Left lung (tissue), 10 donors: ENCODE results near the gene POU2F3. TPM values are rescaled to one million over a fixed set of nuclear protein-coding genes. Genes with fewer than 3 reads are reported as not detected.

Experiments used
- ATAC-seq: fragments of 200-7000 bp; cut with Tn5 transposase; one replicate; pipeline ENCODE4 v1.9.1; 2020; ENCODE audit warnings: moderate library complexity
- DNase-seq, 4 donors: peaks; one replicate each; pipeline ENCODE4 v3.0.0-alpha.2; 2013 to 2020
- H3K27ac ChIP-seq, 2 donors: fragments of 200-600 bp; sonication (generic) in 1 of 2; one replicate each; pipeline versions ENCODE4 v1.5.0 to v1.8.0; 2020 to 2021
- H3K27me3 ChIP-seq, 2 donors: fragments of 200-600 bp; sonication (generic) in 1 of 2; one replicate each; pipeline versions ENCODE4 v1.5.0 to v1.8.0; 2020 to 2021
- H3K36me3 ChIP-seq, 2 donors: fragments of 200-600 bp; sonication (generic) in 1 of 2; one replicate each; pipeline versions ENCODE4 v1.5.0 to v1.8.0; 2020 to 2021
- H3K4me1 ChIP-seq, 2 donors: fragments of 200-600 bp; one replicate each; pipeline ENCODE4 v1.8.0; 2021
- H3K4me3 ChIP-seq, 2 donors: fragments of 200-600 bp; sonication (generic) in 1 of 2; one replicate each; pipeline versions ENCODE4 v1.5.0 to v1.8.0; 2020 to 2021; ENCODE audit warnings: mild to moderate bottlenecking in 1 of 2
- H3K9me3 ChIP-seq, 2 donors: fragments of 200-600 bp; sonication (generic) in 1 of 2; one replicate each; pipeline versions ENCODE4 v1.5.0 to v1.8.0; 2020 to 2021
- intact Hi-C, 2 donors: fragments of 100-400 bp; cut with DNase I; formaldehyde crosslinking; loops; one replicate each; pipeline versions ENCODE4 v1.11.2 to v1.14.2; 2022
- polyA plus RNA-seq, 6 donors: library from polyadenylated mRNA; unstranded; fragments of 120-200 nt; gene quantifications; one replicate each; pipeline ENCODE4 v1.2.1, GENCODE V29; 2013; ENCODE audit not compliant: insufficient read length in 6 of 6
- total RNA-seq, 2 donors: library from RNA; stranded (reverse); fragmentation: NEBNext Ultra II Directional; extraction: Animal tissue kit (Norgen Biotek cat#: 25700); gene quantifications; one replicate each; pipeline ENCODE4 v1.2.1, GENCODE V29; 2021
- TF ChIP-seq, protein P1 (sequence below), 2 donors: fragments of 200-600 bp; sonication (generic) in 1 of 2; IDR thresholded peaks; one replicate each; pipeline versions ENCODE4 v1.5.0 to v1.8.0; 2021; ENCODE audit warnings: antibody characterized with exemption in 2 of 2
- donor health status: DM: no; HTN: yes; CAD: no.
- donor health status: DM: no; HTN: no; CAD: no.

The POU2F3 gene
- total and polyA plus RNA-seq, 8 donors, result 0.63 to 3.3 (median 1.1) TPM

DNA sequence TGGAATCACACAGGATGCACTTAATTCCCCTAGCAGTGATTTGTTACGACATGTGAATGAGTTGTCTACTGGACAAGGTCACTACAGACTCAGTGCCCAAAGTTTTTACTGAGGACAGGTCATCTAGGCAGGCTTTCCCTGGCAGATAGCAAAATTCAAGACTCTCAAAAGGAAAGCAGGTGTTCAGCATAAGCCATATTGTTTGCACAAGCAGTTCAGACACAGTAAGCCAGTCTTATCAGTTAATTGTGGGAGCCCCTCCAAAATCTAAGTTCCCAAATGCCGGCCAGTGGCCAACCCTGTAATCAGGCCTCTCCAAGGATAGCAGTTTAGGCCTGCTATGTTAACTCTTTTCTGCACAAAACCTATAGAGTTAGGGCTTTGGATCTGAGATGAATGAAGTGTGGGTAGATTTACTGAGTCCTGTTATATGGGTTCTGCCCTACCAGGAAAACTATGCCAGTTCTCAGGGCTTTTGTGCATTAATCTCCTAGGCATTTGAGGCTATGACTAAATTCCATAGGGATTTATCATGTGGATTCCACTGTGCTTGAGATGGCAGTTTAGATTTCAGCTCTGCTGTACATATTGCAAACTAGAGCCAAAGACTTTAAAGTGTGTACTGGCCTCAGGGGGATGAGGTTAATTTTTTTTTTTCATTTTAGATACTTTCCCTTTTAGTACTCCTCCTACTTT lies 91.5 kb downstream of the POU2F3 start:
- TF ChIP-seq, protein P1, sequence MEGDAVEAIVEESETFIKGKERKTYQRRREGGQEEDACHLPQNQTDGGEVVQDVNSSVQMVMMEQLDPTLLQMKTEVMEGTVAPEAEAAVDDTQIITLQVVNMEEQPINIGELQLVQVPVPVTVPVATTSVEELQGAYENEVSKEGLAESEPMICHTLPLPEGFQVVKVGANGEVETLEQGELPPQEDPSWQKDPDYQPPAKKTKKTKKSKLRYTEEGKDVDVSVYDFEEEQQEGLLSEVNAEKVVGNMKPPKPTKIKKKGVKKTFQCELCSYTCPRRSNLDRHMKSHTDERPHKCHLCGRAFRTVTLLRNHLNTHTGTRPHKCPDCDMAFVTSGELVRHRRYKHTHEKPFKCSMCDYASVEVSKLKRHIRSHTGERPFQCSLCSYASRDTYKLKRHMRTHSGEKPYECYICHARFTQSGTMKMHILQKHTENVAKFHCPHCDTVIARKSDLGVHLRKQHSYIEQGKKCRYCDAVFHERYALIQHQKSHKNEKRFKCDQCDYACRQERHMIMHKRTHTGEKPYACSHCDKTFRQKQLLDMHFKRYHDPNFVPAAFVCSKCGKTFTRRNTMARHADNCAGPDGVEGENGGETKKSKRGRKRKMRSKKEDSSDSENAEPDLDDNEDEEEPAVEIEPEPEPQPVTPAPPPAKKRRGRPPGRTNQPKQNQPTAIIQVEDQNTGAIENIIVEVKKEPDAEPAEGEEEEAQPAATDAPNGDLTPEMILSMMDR (IDR thresholded peaks at IDR 0.05), result no peak
- H3K4me3 ChIP-seq, result no peak overlapping the region
- peak in 2 of 4 donors; percentile 50 to 65 for DNase-seq
- H3K27ac ChIP-seq, result peak overlapping the region; percentile 10 to 24
- intact Hi-C loops, result loop anchor here in 1 of 2 donors (10.0 kb wide), 3 partner anchors 83 to 353 kb away; no protein-coding TSS in a partner anchor
- peaks cover 5 to 15% of the 10 kb centered on the region in 2 donors for H3K4me1 ChIP-seq
- peaks cover 0 to 78% of the 10 kb centered on the region in 2 donors for H3K27me3 ChIP-seq
- ATAC-seq, result no peak
- H3K9me3 ChIP-seq, result no peaks in the 10 kb centered on the region
- no peaks in the 10 kb centered on the region for H3K36me3 ChIP-seq

DNA sequence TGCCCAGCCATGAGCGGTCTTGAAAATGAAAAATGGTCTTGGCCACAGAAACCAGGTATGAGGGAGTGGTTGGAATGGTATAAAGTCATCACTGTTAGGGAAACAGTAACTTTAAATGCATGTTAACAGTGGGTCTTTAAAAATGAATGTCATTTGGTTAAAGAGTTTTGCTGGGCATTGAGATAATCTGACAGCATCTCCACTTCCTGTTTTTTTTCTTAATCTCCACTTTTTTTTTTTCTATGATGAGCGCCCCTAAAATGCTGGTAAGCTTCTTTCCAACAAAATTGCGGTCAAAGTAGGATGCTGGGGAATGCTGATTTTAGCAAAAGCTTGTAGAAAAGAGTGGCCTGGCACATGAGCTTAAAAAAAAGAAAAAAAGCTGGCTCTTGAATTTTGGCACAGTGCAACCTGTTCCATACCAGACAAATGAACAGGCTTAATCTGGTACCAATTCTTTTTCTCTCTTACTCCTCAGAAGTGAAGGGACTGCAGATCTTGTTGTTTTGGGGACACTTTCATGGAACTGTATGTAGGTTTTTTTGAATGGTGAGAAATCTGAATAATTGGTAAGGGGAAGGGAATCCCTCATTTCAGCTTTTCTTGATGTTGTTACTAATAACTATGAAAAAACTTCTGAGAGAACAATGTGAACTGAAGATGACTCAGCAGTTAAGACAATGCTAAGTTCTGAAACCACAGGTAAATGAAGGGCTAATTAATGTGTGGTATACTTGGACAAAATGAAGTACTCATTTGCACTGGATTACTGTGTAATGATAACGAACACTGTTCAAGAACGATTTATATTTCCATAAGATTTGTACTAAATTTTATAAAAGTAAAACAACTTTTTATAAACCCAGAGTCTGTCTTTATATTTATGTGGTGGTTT lies 93.1 kb downstream of the POU2F3 start:
- intact Hi-C loops, result loop anchor here in 1 of 2 donors (10.0 kb wide), 3 partner anchors 82 to 352 kb away; no protein-coding TSS in a partner anchor
- no peak for ATAC-seq
- H3K36me3 ChIP-seq, result no peaks in the 10 kb centered on the region
- no peaks in the 10 kb centered on the region for H3K9me3 ChIP-seq
- TF ChIP-seq, protein P1 (IDR thresholded peaks at IDR 0.05), result no peak
- H3K4me3 ChIP-seq, result no peak overlapping the region
- DNase-seq, result no peak
- no peak overlapping the region for H3K27ac ChIP-seq
- peaks cover 5 to 16% of the 10 kb centered on the region in 2 donors for H3K4me1 ChIP-seq
- peaks cover 0 to 78% of the 10 kb centered on the region in 2 donors for H3K27me3 ChIP-seq

DNA sequence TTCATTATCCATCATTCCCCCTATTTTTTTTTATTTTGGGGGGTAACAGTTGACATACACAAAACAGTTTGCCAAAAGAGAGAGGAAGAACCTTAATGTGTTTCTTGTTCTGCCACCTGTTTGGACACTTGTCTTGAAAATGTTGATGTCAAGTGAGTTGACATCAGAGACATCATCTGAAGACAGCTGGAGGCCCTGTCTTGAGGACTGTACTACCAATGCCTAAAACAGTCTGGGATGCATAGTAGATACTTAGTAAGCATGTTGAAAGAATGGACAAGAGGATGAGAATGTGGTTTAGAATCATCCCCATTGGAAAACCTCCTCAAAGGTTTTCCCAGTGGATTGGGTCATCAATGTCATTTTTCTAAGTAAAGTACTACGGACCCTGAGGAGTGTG lies 93.9 kb downstream of the POU2F3 start:
- TF ChIP-seq, protein P1 (IDR thresholded peaks at IDR 0.05), result no peak
- Histone ChIP-seq H3K4me3 (no peak overlapping the region), H3K36me3 (no peaks in the 10 kb centered on the region), H3K27me3 (peaks cover 0 to 85% of the 10 kb centered on the region in 2 donors), H3K4me1 (peaks cover 6 to 22% of the 10 kb centered on the region in 2 donors), H3K9me3 (no peaks in the 10 kb centered on the region), H3K27ac (no peak overlapping the region)
- ATAC-seq (no peak), DNase-seq (no peak)
- intact Hi-C loops, result loop anchor here in 1 of 2 donors (10.0 kb wide), 3 partner anchors 81 to 351 kb away; no protein-coding TSS in a partner anchor

DNA sequence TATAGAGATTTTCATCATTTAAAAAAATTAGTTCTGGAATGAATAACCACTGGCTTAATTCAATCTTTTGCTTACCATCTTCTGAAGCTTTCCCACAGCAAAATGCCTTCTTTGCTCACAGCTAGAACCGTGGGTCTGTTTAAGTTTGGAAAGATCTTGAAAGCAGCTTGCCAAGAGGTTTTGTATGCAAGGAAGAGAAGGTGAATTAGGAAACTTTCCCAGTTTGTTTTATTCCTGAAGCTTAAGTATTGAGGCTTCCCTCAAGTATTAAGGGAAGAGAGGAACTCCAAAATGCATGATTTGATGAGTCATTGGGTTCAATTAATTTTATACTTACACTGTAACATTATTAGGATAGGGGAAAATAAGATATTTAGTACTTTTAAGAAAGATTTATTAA lies 94.4 kb downstream of the POU2F3 start:
- TF ChIP-seq, protein P1 (IDR thresholded peaks at IDR 0.05), result no peak

More for the DNA sequence above, 94.4 kb downstream of the POU2F3 start:
- intact Hi-C loops, result loop anchor here in 1 of 2 donors (10.0 kb wide), 3 partner anchors 80 to 350 kb away; no protein-coding TSS in a partner anchor
- H3K4me3 ChIP-seq, result no peak overlapping the region
- no peak for ATAC-seq
- H3K9me3 ChIP-seq, result no peaks in the 10 kb centered on the region
- H3K4me1 ChIP-seq, result peaks cover 10 to 23% of the 10 kb centered on the region in 2 donors
- DNase-seq, result no peak
- H3K27me3 ChIP-seq, result peaks cover 0 to 87% of the 10 kb centered on the region in 2 donors
- no peaks in the 10 kb centered on the region for H3K36me3 ChIP-seq
- H3K27ac ChIP-seq, result no peak overlapping the region
